Measurements from ENCODE around the gene RDH8. TPM values are rescaled to one million over a fixed set of nuclear protein-coding genes. Genes with fewer than 3 reads are reported as not detected.
A peak's percentile ranks its signal among the peaks of the same experiment; 100 is the strongest.

Gene RDH8
- total RNA-seq, 1 experiment from 2014 or later, result not detected

DNA sequence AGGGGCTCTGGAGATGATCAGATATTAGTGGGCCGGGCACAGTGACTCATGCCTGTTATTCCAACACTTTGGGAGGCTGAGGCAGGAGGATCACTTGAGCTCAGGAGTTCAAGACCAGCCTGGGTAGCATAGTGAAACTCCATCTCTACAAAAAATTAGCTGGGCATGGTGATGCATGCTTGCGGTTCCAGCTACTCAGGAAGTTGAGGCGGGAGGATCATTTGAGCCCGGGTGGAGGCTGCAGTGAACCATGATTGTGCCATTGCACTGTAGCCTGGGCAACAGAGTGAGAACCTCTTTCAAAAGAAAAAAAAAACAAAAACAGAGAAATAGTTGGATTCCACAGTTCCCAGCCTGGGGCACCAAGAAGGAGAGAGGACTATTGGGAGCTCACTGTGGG, 54.9 kb downstream of the RDH8 start:
- Histone ChIP-seq H3K27me3 (peaks cover 30% of the 10 kb centered on the region), H3K9me3 (peaks cover 10% of the 10 kb centered on the region), H3K4me3 (no peak overlapping the region), H3K36me3 (no peaks in the 10 kb centered on the region)
- no peak for DNase-seq

DNA sequence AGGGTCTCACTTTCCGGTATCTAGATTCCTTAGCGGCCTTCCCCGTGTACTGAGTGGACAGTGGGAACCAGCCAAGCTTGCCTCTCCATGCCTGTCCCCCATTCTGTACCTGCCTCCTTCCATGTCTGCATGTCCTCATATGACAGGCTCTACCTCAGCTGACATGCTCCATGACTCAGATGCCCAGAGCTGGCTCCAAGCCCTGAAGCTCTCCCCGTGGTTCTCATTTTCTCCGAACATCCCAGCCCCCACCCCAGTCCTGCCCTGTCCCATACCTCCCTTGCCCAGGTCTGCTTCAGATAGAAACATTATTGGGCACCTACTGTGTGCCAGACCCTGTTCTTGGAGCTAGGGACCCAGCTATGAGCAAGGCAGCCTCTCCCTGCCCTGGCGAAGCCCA, 55.8 kb downstream of the RDH8 start:
- H3K4me3 ChIP-seq, result no peak overlapping the region
- peak; percentile 39 for DNase-seq
- peaks cover 24% of the 10 kb centered on the region for H3K27me3 ChIP-seq
- no peaks in the 10 kb centered on the region for H3K36me3 ChIP-seq
- peaks cover 17% of the 10 kb centered on the region for H3K9me3 ChIP-seq

DNA sequence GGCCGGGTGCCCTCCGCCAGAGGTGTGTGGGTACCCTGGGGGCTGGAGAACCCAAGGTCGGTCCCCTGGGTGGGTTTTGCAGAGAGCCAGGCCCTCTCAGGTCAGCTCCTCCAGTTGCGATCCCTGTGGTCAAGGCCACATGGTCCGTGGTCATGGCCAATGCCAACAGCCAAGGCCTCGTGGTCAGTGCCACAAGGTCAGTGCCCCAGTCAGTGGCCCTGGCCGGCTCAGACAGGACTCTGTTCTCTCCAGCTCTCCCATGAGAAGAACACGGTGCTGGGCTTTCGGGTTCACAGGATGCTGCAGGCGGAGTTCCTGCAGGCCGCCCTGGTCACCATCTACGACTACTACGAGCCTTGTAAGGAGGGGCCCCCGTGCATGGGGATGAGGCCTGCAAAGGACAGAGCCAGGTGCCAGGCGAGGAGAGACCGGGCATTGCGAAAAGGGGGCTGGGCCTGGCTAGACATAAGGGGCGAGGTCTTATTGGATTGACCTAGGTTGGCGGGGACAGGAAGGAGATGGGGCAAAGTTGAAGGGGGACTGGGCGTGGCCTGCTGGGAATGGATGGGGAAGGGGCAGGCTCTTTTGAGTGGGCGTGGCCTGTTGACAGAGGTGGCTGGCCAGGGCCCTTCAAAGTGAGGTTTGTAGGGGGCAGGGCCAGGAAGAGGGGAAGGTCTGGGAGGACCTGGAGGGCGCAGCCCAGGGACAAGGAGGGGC, 57.6 kb downstream of the RDH8 start:
- peaks cover 21% of the 10 kb centered on the region for H3K9me3 ChIP-seq
- H3K27me3 ChIP-seq, result peaks cover 12% of the 10 kb centered on the region
- H3K4me3 ChIP-seq, result no peak overlapping the region
- H3K36me3 ChIP-seq, result no peaks in the 10 kb centered on the region
- DNase-seq, result no peak

Other genes starting within 250 kb of the RDH8 start
- 0.20 and 2.4 TPM in 2 replicates for gene ZNF846, start 244.7 kb upstream of the RDH8 start, total RNA-seq (2014; rRNA removed; shearing (Covaris generic); ENCODE audit: low replicate concordance)
- 23.6 and 41.2 TPM in 2 replicates for gene FBXL12, start 194.4 kb upstream of the RDH8 start, total RNA-seq (2014; rRNA removed; shearing (Covaris generic); ENCODE audit: low replicate concordance)
- 237 and 851 TPM in 2 replicates for gene UBL5, start 185.6 kb upstream of the RDH8 start, total RNA-seq (2014; rRNA removed; shearing (Covaris generic); ENCODE audit: low replicate concordance)
- 218 and 273 TPM in 2 replicates for gene PIN1, start 178.2 kb upstream of the RDH8 start, total RNA-seq (2014; rRNA removed; shearing (Covaris generic); ENCODE audit: low replicate concordance)
- 5.6 and 7.0 TPM in 2 replicates for gene OLFM2, start 77.0 kb upstream of the RDH8 start, total RNA-seq (2014; rRNA removed; shearing (Covaris generic); ENCODE audit: low replicate concordance)
- 2.4 and 3.1 TPM in 2 replicates for gene COL5A3, start 3.0 kb upstream of the RDH8 start, total RNA-seq (2014; rRNA removed; shearing (Covaris generic); ENCODE audit: low replicate concordance)
- 22.5 and 28.9 TPM in 2 replicates for gene SHFL, start 72.8 kb downstream of the RDH8 start, total RNA-seq (2014; rRNA removed; shearing (Covaris generic); ENCODE audit: low replicate concordance)
- gene ANGPTL6, start 89.2 kb downstream of the RDH8 start, total RNA-seq (2014; rRNA removed; shearing (Covaris generic); ENCODE audit: low replicate concordance), result not detected in 2 replicates
- 128 and 155 TPM in 2 replicates for gene PPAN, start 92.9 kb downstream of the RDH8 start, total RNA-seq (2014; rRNA removed; shearing (Covaris generic); ENCODE audit: low replicate concordance)
- 2.0 and 5.9 TPM in 2 replicates for gene P2RY11, start 98.2 kb downstream of the RDH8 start, total RNA-seq (2014; rRNA removed; shearing (Covaris generic); ENCODE audit: low replicate concordance)
- gene EIF3G, start 106.4 kb downstream of the RDH8 start, total RNA-seq (2014; rRNA removed; shearing (Covaris generic); ENCODE audit: low replicate concordance), result 677 and 743 TPM in 2 replicates
- gene DNMT1, start 181.5 kb downstream of the RDH8 start, total RNA-seq (2014; rRNA removed; shearing (Covaris generic); ENCODE audit: low replicate concordance), result 73.4 and 138 TPM in 2 replicates
- gene S1PR2, start 217.8 kb downstream of the RDH8 start, total RNA-seq (2014; rRNA removed; shearing (Covaris generic); ENCODE audit: low replicate concordance), result 14.0 and 14.6 TPM in 2 replicates
- 188 and 218 TPM in 2 replicates for gene MRPL4, start 238.7 kb downstream of the RDH8 start, total RNA-seq (2014; rRNA removed; shearing (Covaris generic); ENCODE audit: low replicate concordance)